ENCODE results near the gene GYS1.

DNA sequence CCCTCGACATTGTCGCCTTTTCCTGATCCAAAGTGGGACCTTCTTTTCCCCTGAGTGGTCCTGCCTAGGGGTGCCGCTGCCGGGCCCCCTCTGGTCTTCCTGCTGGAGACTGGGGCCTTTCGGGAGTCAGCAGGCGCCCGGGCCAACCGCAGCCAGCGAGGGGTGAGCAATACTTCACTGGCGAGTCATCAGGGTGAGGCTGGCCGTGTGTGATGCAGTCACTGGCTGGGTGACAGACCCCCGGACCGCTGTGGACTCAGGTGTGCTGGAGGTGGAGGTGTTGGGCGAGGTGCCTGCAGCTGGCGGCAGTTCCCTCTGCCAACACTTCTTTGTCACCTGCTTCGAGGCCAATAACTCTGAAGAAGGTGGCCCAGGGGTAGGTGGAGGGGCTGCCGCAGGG is 49.1 kb upstream of the GYS1 start:
- no peak for TF ChIP-seq SUZ12 (IDR thresholded peaks at IDR 0.05; ENCODE audit: low read length)
- TF ChIP-seq, protein P1, sequence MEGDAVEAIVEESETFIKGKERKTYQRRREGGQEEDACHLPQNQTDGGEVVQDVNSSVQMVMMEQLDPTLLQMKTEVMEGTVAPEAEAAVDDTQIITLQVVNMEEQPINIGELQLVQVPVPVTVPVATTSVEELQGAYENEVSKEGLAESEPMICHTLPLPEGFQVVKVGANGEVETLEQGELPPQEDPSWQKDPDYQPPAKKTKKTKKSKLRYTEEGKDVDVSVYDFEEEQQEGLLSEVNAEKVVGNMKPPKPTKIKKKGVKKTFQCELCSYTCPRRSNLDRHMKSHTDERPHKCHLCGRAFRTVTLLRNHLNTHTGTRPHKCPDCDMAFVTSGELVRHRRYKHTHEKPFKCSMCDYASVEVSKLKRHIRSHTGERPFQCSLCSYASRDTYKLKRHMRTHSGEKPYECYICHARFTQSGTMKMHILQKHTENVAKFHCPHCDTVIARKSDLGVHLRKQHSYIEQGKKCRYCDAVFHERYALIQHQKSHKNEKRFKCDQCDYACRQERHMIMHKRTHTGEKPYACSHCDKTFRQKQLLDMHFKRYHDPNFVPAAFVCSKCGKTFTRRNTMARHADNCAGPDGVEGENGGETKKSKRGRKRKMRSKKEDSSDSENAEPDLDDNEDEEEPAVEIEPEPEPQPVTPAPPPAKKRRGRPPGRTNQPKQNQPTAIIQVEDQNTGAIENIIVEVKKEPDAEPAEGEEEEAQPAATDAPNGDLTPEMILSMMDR (IDR thresholded peaks at IDR 0.05; ENCODE audit: control extremely low read depth in 1 of 3, insufficient read depth in 1 of 3, low read depth in 1 of 3, low read length in 3 of 3) = no peak
- no peak for TF ChIP-seq POLR2A (IDR thresholded peaks at IDR 0.05; ENCODE audit: control extremely low read depth in 1 of 2, low read depth in 2 of 2, low read length in 2 of 2)
- no peak for TF ChIP-seq POLR2AphosphoS5 (IDR thresholded peaks at IDR 0.05; ENCODE audit: low read depth, low read length)
- TF ChIP-seq, protein P2, sequence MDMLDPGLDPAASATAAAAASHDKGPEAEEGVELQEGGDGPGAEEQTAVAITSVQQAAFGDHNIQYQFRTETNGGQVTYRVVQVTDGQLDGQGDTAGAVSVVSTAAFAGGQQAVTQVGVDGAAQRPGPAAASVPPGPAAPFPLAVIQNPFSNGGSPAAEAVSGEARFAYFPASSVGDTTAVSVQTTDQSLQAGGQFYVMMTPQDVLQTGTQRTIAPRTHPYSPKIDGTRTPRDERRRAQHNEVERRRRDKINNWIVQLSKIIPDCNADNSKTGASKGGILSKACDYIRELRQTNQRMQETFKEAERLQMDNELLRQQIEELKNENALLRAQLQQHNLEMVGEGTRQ (IDR thresholded peaks at IDR 0.05; ENCODE audit: low read length) = no peak
- no peak for TF ChIP-seq EZH2 (IDR thresholded peaks at IDR 0.05; ENCODE audit: low read depth, low read length, severe bottlenecking)
- TF ChIP-seq RFX5 (IDR thresholded peaks at IDR 0.05; ENCODE audit: borderline replicate concordance, low read depth, low read length) = no peak
- no peak for TF ChIP-seq RXRA (IDR thresholded peaks at IDR 0.05; ENCODE audit: insufficient read depth, low read depth, low read length)
- no peak for TF ChIP-seq CHD2 (IDR thresholded peaks at IDR 0.05; ENCODE audit: low read length)
- no peak for TF ChIP-seq ASH2L (IDR thresholded peaks at IDR 0.05; ENCODE audit: low read length)
- TF ChIP-seq TBP (IDR thresholded peaks at IDR 0.05; ENCODE audit: low read depth, low read length) = no peak
- no peak for TF ChIP-seq PHF8 (conservative IDR thresholded peaks at IDR 0.05; ENCODE audit: low read depth, low read length)
- TF ChIP-seq BRCA1 (IDR thresholded peaks at IDR 0.05; ENCODE audit: low read depth, low read length) = no peak
- no peak for TF ChIP-seq SRF (IDR thresholded peaks at IDR 0.05; ENCODE audit: low read depth, low read length)

Data from H1 (cell line).